Uterus (tissue), 4 donors: ENCODE measurements around the gene CHMP6. TPM values are rescaled to one million over a fixed set of nuclear protein-coding genes. Genes with fewer than 3 reads are reported as not detected.

Experiments
- DNase-seq, 2 donors: peaks; one replicate each; pipeline ENCODE4 v3.0.0-alpha.2; 2019 to 2020
- H3K27ac ChIP-seq, 2 donors: fragments of 200-600 bp; sonication (generic); 1 replicate in 1 of 2; 2 replicates in 1 of 2; pipeline ENCODE4 v1.5.1; 2016 to 2018
- H3K27me3 ChIP-seq, 2 donors: fragments of 200-600 bp; sonication (generic); one replicate each; pipeline ENCODE4 v1.5.1; 2018 to 2019; ENCODE audit warnings: control low read depth in 1 of 2
- H3K36me3 ChIP-seq, 2 donors: fragments of 200-600 bp; sonication (generic); one replicate each; pipeline ENCODE4 v1.5.1; 2019; ENCODE audit warnings: control low read depth in 1 of 2
- H3K4me1 ChIP-seq, 2 donors: fragments of 200-600 bp; sonication (generic); one replicate each; pipeline ENCODE4 v1.5.1; 2018 to 2019; ENCODE audit warnings: control low read depth in 1 of 2
- H3K4me3 ChIP-seq, 2 donors: fragments of 200-600 bp; sonication (generic); 1 replicate in 1 of 2; 2 replicates in 1 of 2; pipeline ENCODE4 v1.5.1; 2018 to 2019; ENCODE audit warnings: mild to moderate bottlenecking in 1 of 2
- H3K9me3 ChIP-seq, 2 donors: fragments of 200-600 bp; sonication (generic); one replicate each; pipeline ENCODE4 v1.5.1; 2019; ENCODE audit warnings: control low read depth in 1 of 2
- POLR2A ChIP-seq, 2 donors: fragments of 450-650 bp; IDR thresholded peaks; one replicate each; pipeline ENCODE4 v1.6.1; 2016; ENCODE audit warnings: antibody characterized with exemption in 2 of 2, mild to moderate bottlenecking in 1 of 2, moderate library complexity in 1 of 2
- intact Hi-C: fragments of 100-400 bp; cut with DNase I; formaldehyde crosslinking; loops from one replicate; pipeline ENCODE4 v1.15.1; 2023; ENCODE audit warnings: low total_unique reads
- total RNA-seq, 4 donors: library from RNA; depleted of rRNA in 3 of 4; stranded (reverse); fragments of >200 nt in 3 of 4; gene quantifications; one replicate each; pipeline versions ENCODE4 v1.1.0 to v1.2.4, GENCODE V29; 2014 to 2023
- TF ChIP-seq, protein P1 (sequence below), 4 experiments: fragments of 200-600 bp in 2 of 4; fragments of 450-650 bp in 2 of 4; sonication (generic) in 2 of 4; IDR thresholded peaks; one replicate each; pipeline ENCODE4 v1.5.1; 2016 to 2019; ENCODE audit warnings: antibody characterized with exemption in 4 of 4, mild to moderate bottlenecking in 2 of 4, moderate library complexity in 1 of 4
- donor health status: DM: yes; HTN: yes; CAD: no.

The CHMP6 gene
- total RNA-seq, 4 donors from 2014 or later: 3.6 to 33.2 (median 19.8) TPM

DNA sequence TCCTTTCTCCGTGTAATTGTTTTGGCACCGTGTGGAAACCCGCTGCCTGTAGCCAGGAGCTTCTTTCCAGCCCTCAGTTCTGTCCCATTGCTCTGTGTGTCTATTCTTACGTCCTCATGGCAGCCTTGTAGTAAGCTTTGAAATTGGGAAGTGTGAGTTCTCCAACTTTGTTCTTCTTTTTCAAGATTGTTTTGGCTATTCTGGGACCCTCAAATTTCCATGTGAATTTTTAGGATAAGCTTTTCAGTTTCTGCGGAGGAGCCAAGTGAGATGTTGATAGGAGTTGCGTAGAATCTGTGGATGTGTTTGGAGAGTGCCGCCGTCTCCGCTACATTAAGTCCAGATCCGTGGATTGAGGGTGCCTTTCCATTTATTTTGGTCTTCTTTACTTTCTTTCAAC is 15.2 kb downstream of the CHMP6 start:
- Histone ChIP-seq H3K36me3 (no peaks in the 10 kb centered on the region), H3K9me3 (peaks cover 0 to 3% of the 10 kb centered on the region in 2 donors), H3K27ac (no peak overlapping the region), H3K27me3 (peaks cover 0 to 17% of the 10 kb centered on the region in 2 donors), H3K4me3 (no peak overlapping the region), H3K4me1 (peaks cover 8 to 14% of the 10 kb centered on the region in 2 donors)
- DNase-seq: no peak
- intact Hi-C loops: no loop called here
- TF ChIP-seq, protein P1, sequence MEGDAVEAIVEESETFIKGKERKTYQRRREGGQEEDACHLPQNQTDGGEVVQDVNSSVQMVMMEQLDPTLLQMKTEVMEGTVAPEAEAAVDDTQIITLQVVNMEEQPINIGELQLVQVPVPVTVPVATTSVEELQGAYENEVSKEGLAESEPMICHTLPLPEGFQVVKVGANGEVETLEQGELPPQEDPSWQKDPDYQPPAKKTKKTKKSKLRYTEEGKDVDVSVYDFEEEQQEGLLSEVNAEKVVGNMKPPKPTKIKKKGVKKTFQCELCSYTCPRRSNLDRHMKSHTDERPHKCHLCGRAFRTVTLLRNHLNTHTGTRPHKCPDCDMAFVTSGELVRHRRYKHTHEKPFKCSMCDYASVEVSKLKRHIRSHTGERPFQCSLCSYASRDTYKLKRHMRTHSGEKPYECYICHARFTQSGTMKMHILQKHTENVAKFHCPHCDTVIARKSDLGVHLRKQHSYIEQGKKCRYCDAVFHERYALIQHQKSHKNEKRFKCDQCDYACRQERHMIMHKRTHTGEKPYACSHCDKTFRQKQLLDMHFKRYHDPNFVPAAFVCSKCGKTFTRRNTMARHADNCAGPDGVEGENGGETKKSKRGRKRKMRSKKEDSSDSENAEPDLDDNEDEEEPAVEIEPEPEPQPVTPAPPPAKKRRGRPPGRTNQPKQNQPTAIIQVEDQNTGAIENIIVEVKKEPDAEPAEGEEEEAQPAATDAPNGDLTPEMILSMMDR (IDR thresholded peaks at IDR 0.05): no peak
- TF ChIP-seq POLR2A (IDR thresholded peaks at IDR 0.05): no peak

DNA sequence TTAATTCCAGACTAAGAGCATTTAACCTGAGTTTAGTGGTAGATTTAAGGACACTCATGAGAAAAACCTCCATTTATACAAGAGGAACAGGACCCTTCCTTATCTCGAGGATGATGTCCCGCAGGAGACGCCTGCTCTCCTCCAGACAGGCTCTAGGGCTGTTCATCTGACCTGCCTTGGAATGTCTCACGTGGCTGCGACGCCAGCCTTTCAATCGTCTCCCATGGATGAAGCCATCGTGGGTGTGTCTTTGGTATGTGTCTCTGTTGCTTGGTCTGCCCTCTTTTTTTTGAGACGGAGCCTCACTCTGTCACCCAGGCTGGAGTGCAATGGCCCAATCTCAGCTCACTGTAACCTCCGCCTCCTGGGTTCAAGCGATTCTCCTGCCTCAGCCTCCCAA is 16.5 kb downstream of the CHMP6 start:
- Histone ChIP-seq H3K36me3 (no peaks in the 10 kb centered on the region), H3K9me3 (peaks cover 0 to 3% of the 10 kb centered on the region in 2 donors), H3K4me3 (no peak overlapping the region), H3K27ac (no peak overlapping the region), H3K27me3 (peaks cover 0 to 17% of the 10 kb centered on the region in 2 donors), H3K4me1 (peaks cover 0 to 11% of the 10 kb centered on the region in 2 donors)
- intact Hi-C loops: no loop called here
- TF ChIP-seq, protein P1 (IDR thresholded peaks at IDR 0.05): no peak
- no peak for TF ChIP-seq POLR2A (IDR thresholded peaks at IDR 0.05)
- DNase-seq: no peak

DNA sequence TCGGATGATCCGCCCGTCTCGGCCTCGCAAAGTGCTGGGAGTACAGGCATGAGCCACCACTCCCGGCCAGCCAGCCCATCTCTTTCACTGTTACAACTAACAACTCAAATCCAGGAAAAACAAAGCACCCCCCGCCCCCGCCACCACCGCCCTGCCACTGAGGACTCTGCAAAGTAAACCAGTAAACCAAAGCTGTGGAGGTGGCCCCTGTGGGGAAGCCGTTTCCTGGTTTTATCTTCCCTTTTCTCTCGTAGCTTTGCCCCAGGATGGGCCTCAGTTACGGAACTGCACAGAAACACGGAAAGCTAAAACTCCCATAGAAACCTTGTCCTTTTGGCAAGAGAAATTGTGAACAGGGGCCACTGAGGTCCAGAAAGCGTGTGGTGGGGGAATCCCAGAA is 17.5 kb downstream of the CHMP6 start:
- H3K4me3 ChIP-seq: no peak overlapping the region
- no peak for DNase-seq
- H3K27me3 ChIP-seq: peaks cover 0 to 10% of the 10 kb centered on the region in 2 donors
- H3K27ac ChIP-seq: no peak overlapping the region
- H3K4me1 ChIP-seq: peaks cover 0 to 5% of the 10 kb centered on the region in 2 donors
- H3K9me3 ChIP-seq: peaks cover 0 to 3% of the 10 kb centered on the region in 2 donors
- TF ChIP-seq, protein P1 (IDR thresholded peaks at IDR 0.05): no peak
- intact Hi-C loops: no loop called here
- no peaks in the 10 kb centered on the region for H3K36me3 ChIP-seq

DNA sequence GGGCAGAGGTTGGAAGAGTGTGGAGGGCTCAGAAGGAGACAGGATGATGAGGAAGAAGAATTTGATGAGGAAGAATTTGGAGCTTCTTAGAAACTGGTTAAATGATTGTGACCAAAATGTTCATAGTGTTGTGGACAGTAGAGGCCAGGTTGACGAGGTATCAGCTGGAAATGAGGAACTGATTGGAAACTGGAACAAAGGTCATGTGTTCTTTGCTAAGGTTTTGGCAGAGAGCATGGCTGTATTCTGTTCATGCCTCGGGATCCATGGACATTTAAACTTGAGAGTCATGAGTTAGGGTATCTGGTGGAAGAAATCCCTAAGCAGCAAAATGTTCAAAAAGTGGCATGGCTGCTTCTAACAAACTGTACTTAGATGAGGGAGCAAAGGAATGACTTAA is 19.3 kb downstream of the CHMP6 start:
- intact Hi-C loops: no loop called here
- TF ChIP-seq, protein P1 (IDR thresholded peaks at IDR 0.05): no peak
- no peak for TF ChIP-seq POLR2A (IDR thresholded peaks at IDR 0.05)
- no peaks in the 10 kb centered on the region for H3K36me3 ChIP-seq
- no peak overlapping the region for H3K27ac ChIP-seq
- no peaks in the 10 kb centered on the region for H3K27me3 ChIP-seq
- peaks cover 0 to 3% of the 10 kb centered on the region in 2 donors for H3K9me3 ChIP-seq
- DNase-seq: no peak
- H3K4me1 ChIP-seq: no peaks in the 10 kb centered on the region
- no peak overlapping the region for H3K4me3 ChIP-seq

DNA sequence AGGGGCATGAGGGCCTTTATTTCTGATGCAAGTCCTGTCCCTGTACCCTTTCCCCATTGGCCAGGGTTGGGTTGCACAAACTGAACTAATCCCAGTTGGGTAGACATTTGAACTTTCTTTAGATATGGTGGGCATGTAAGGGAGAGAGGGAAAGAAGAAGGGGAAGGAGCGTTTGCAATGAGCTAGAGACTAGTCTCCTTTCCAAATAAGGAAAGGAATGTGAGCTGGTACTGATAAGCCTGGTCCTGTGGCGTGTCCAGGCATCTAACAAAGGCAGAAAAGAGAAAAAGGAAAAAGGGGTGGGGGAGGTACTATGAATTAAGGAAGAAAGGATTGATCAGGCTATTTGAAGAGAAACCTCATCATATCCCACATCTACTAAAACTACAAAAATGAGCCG is 20.3 kb downstream of the CHMP6 start:
- Histone ChIP-seq H3K36me3 (no peaks in the 10 kb centered on the region), H3K27ac (no peak overlapping the region), H3K9me3 (peaks cover 0 to 3% of the 10 kb centered on the region in 2 donors), H3K4me1 (no peaks in the 10 kb centered on the region), H3K27me3 (no peaks in the 10 kb centered on the region), H3K4me3 (no peak overlapping the region)
- TF ChIP-seq POLR2A (IDR thresholded peaks at IDR 0.05): no peak
- TF ChIP-seq, protein P1 (IDR thresholded peaks at IDR 0.05): no peak
- intact Hi-C loops: no loop called here
- DNase-seq: no peak
